Measurements from ENCODE around the gene SVEP1. TPM values are rescaled to one million over a fixed set of nuclear protein-coding genes. Genes with fewer than 3 reads are reported as not detected.

Gene SVEP1
- total RNA-seq, 2 donors from 2014 or later = 0.44 to 0.46 TPM

GRCh38 chr9:110443866-110444220, 135.7 kb downstream of the SVEP1 start:
- no peak for TF ChIP-seq CTCF (conservative IDR thresholded peaks at IDR 0.05)
- H3K27ac ChIP-seq (ENCODE audit: low read depth, low read length) = no peak overlapping the region
- H3K9me3 ChIP-seq (ENCODE audit: control insufficient read depth, low read length) = peaks cover 5% of the 10 kb centered on the region
- Mint-ChIP-seq H3K27ac (no peak overlapping the region), H3K4me1 (peaks cover 8% of the 10 kb centered on the region), H3K36me3 (ENCODE audit: low read depth) (no peaks in the 10 kb centered on the region), H3K4me3 (no peak overlapping the region), H3K9me3 (peaks cover 8% of the 10 kb centered on the region), H3K27me3 (ENCODE audit: insufficient read depth) (peaks cover 10% of the 10 kb centered on the region)
- peaks cover 41% of the 10 kb centered on the region for H3K27me3 ChIP-seq (ENCODE audit: control insufficient read depth, insufficient read depth, low read length, poor library complexity, severe bottlenecking)
- H3K4me1 ChIP-seq (ENCODE audit: control insufficient read depth, insufficient read depth, low read length) = no peaks in the 10 kb centered on the region
- no peak overlapping the region for H3K9ac ChIP-seq (ENCODE audit: extremely low read depth, low read length, poor library complexity, severe bottlenecking)
- no peaks in the 10 kb centered on the region for H3K36me3 ChIP-seq (ENCODE audit: control insufficient read depth, insufficient read depth, low read length)
- no peak overlapping the region for H3K4me3 ChIP-seq (ENCODE audit: low read length)
- no peak for DNase-seq

GRCh38 chr9:110443146-110443865, 136.2 kb downstream of the SVEP1 start:
- no peak overlapping the region for H3K4me3 Mint-ChIP-seq
- Histone ChIP-seq H3K4me3 (ENCODE audit: low read length) (no peak overlapping the region), H3K27me3 (ENCODE audit: control insufficient read depth, insufficient read depth, low read length, poor library complexity, severe bottlenecking) (peaks cover 41% of the 10 kb centered on the region), H3K36me3 (ENCODE audit: control insufficient read depth, insufficient read depth, low read length) (no peaks in the 10 kb centered on the region), H3K9ac (ENCODE audit: extremely low read depth, low read length, poor library complexity, severe bottlenecking) (no peak overlapping the region), H3K9me3 (ENCODE audit: control insufficient read depth, low read length) (peaks cover 5% of the 10 kb centered on the region), H3K27ac (ENCODE audit: low read depth, low read length) (no peak overlapping the region), H3K4me1 (ENCODE audit: control insufficient read depth, insufficient read depth, low read length) (no peaks in the 10 kb centered on the region)
- 93 to 100% methylated on average over 1 to 3 of the region's 3 CpGs for WGBS, 2 experiments (ENCODE audit: insufficient coverage in 1 of 2, insufficient read length in 1 of 2)
- H3K27ac Mint-ChIP-seq = no peak overlapping the region
- H3K9me3 Mint-ChIP-seq = peaks cover 8% of the 10 kb centered on the region
- no peak for TF ChIP-seq CTCF (conservative IDR thresholded peaks at IDR 0.05)
- no peaks in the 10 kb centered on the region for H3K36me3 Mint-ChIP-seq (ENCODE audit: low read depth)
- no peak for DNase-seq
- H3K4me1 Mint-ChIP-seq = peaks cover 8% of the 10 kb centered on the region
- H3K27me3 Mint-ChIP-seq (ENCODE audit: insufficient read depth) = peaks cover 10% of the 10 kb centered on the region

GRCh38 chr9:110440796-110441195, 138.7 kb downstream of the SVEP1 start:
- peaks cover 18% of the 10 kb centered on the region for H3K27me3 Mint-ChIP-seq (ENCODE audit: insufficient read depth)
- H3K4me1 Mint-ChIP-seq = peaks cover 8% of the 10 kb centered on the region
- Histone ChIP-seq H3K9me3 (ENCODE audit: control insufficient read depth, low read length) (no peaks in the 10 kb centered on the region), H3K36me3 (ENCODE audit: control insufficient read depth, insufficient read depth, low read length) (no peaks in the 10 kb centered on the region), H3K4me1 (ENCODE audit: control insufficient read depth, insufficient read depth, low read length) (no peaks in the 10 kb centered on the region), H3K27me3 (ENCODE audit: control insufficient read depth, insufficient read depth, low read length, poor library complexity, severe bottlenecking) (peaks cover 41% of the 10 kb centered on the region), H3K9ac (ENCODE audit: extremely low read depth, low read length, poor library complexity, severe bottlenecking) (no peak overlapping the region), H3K4me3 (ENCODE audit: low read length) (no peak overlapping the region), H3K27ac (ENCODE audit: low read depth, low read length) (no peak overlapping the region)
- WGBS, 2 experiments (ENCODE audit: insufficient coverage in 1 of 2, insufficient read length in 1 of 2) = 81% methylated on average over 2 of the region's 3 CpGs; no CpG with 5 or more reads in 1 of the 2 experiments
- H3K36me3 Mint-ChIP-seq (ENCODE audit: low read depth) = no peaks in the 10 kb centered on the region
- H3K27ac Mint-ChIP-seq = no peak overlapping the region
- TF ChIP-seq CTCF (conservative IDR thresholded peaks at IDR 0.05) = no peak
- DNase-seq = no peak
- no peak overlapping the region for H3K4me3 Mint-ChIP-seq
- no peaks in the 10 kb centered on the region for H3K9me3 Mint-ChIP-seq
